Prostate gland (tissue), 2 donors: ENCODE measurements around the gene RUSC2.

Source experiments
- CTCF ChIP-seq, 4 experiments: fragments of 200-600 bp in 2 of 4; fragments of 450-650 bp in 2 of 4; sonication (generic) in 2 of 4; IDR thresholded peaks; 1 replicate in 3 of 4; 2 replicates in 1 of 4; pipeline ENCODE4 v1.5.1; 2016 to 2019; ENCODE audit warnings: antibody characterized with exemption in 4 of 4, mild to moderate bottlenecking in 2 of 4, moderate library complexity in 2 of 4
- POLR2A ChIP-seq: fragments of 450-650 bp; IDR thresholded peaks from one replicate; pipeline ENCODE4 v1.6.1; 2016; ENCODE audit warnings: antibody characterized with exemption, mild to moderate bottlenecking
- POLR2AphosphoS5 ChIP-seq: sonication (generic); formaldehyde crosslinking; IDR thresholded peaks from one replicate; pipeline ENCODE4 v1.6.1; 2017; ENCODE audit warnings: antibody characterized with exemption

- no peak for TF ChIP-seq POLR2A
- TF ChIP-seq POLR2AphosphoS5: no peak
- TF ChIP-seq CTCF (IDR thresholded peaks at IDR 0.05): no peak
Observed at GRCh38 chr9:35522700-35523099, 32.8 kb downstream of the RUSC2 start.
